Neutrophil (primary cell): Measurements from ENCODE around the gene ADCY4.

ENCODE experiments used
- H3K27ac ChIP-seq: fragments of 200-600 bp; sonication (generic); 2 replicates; pipeline ENCODE4 v1.5.1; 2016; ENCODE audit warnings: mild to moderate bottlenecking, moderate library complexity
- H3K27me3 ChIP-seq: fragments of 200-600 bp; sonication (generic); 2 replicates; pipeline ENCODE4 v1.6.0; 2016; ENCODE audit warnings: mild to moderate bottlenecking
- H3K36me3 ChIP-seq: fragments of 200-600 bp; sonication (generic); 2 replicates; pipeline ENCODE4 v1.5.1; 2017
- H3K4me1 ChIP-seq, 2 experiments: fragments of 200-600 bp in 1 of 2; sonication (generic) in 1 of 2; 1 replicate in 1 of 2; 2 replicates in 1 of 2; pipeline versions ENCODE4 v1.5.1 to v1.6.1; 2013 to 2016; ENCODE audit warnings: low read depth in 1 of 2, low read length in 1 of 2, mild to moderate bottlenecking in 1 of 2, moderate library complexity in 1 of 2; ENCODE audit not compliant: control insufficient read depth in 1 of 2, insufficient read depth in 1 of 2
- H3K4me3 ChIP-seq, 2 experiments: fragments of 200-600 bp in 1 of 2; sonication (generic) in 1 of 2; 1 replicate in 1 of 2; 2 replicates in 1 of 2; pipeline ENCODE4 v1.5.1; 2013 to 2016; ENCODE audit warnings: low read depth in 1 of 2, low read length in 1 of 2, mild to moderate bottlenecking in 1 of 2, moderate library complexity in 1 of 2
- H3K9me3 ChIP-seq: fragments of 200-600 bp; sonication (generic); 2 replicates; pipeline ENCODE4 v1.5.1; 2016
- CTCF ChIP-seq: fragments of 200-600 bp; sonication (generic); IDR thresholded peaks from 2 replicates; pipeline ENCODE4 v1.5.1; 2016; ENCODE audit warnings: antibody characterized with exemption

The ADCY4 gene

GRCh38 chr14:24309538-24310264 is 25.2 kb downstream of the ADCY4 start, which contains the start of gene LTB4R2:
LTB4R2 (plus strand) TSS chr14:24310140; CDS start chr14:24310665, 525 bp downstream.
- no peak for TF ChIP-seq CTCF
- Histone ChIP-seq H3K27me3 (no peaks in the 10 kb centered on the region), H3K36me3 (peaks cover 33% of the 10 kb centered on the region), H3K4me3 (peak within 1 kb of the TSS; percentile 74 to 86), H3K4me1 (peaks cover 71 to 75% of the 10 kb centered on the region in 2 experiments), H3K9me3 (no peaks in the 10 kb centered on the region), H3K27ac (peak within 1 kb of the TSS; percentile 97)

GRCh38 chr14:24308342-24309124 is 26.3 kb downstream of the ADCY4 start:
- no peak for TF ChIP-seq CTCF
- H3K36me3 ChIP-seq, result peaks cover 44% of the 10 kb centered on the region

GRCh38 chr14:24307575-24308341 is 27.1 kb downstream of the ADCY4 start, which contains the start of gene CIDEB:
CIDEB (minus strand) TSS chr14:24307977; CDS start chr14:24307858, 119 bp downstream.
- Histone ChIP-seq H3K4me3 (peak within 1 kb of the TSS in 1 of 2 experiments; percentile 86), H3K36me3 (peaks cover 47% of the 10 kb centered on the region), H3K27me3 (no peaks in the 10 kb centered on the region), H3K27ac (peak within 1 kb of the TSS; percentile 97), H3K4me1 (peaks cover 51 to 56% of the 10 kb centered on the region in 2 experiments), H3K9me3 (no peaks in the 10 kb centered on the region)
- peak; percentile 97 for TF ChIP-seq CTCF

More at GRCh38 chr14:24308342-24309124, 26.3 kb downstream of the ADCY4 start:
- Histone ChIP-seq H3K27ac (peak overlapping the region; percentile 97), H3K4me3 (peak overlapping the region in 1 of 2 experiments; percentile 86), H3K4me1 (peaks cover 59 to 64% of the 10 kb centered on the region in 2 experiments), H3K9me3 (no peaks in the 10 kb centered on the region), H3K27me3 (no peaks in the 10 kb centered on the region)

- no peak for TF ChIP-seq CTCF
- Histone ChIP-seq H3K27me3 (no peaks in the 10 kb centered on the region), H3K4me3 (no peak overlapping the region), H3K27ac (peak overlapping the region; percentile 97), H3K9me3 (no peaks in the 10 kb centered on the region), H3K4me1 (peaks cover 45 to 50% of the 10 kb centered on the region in 2 experiments), H3K36me3 (peaks cover 48% of the 10 kb centered on the region)
Observed at GRCh38 chr14:24307156-24307574, 27.7 kb downstream of the ADCY4 start.

GRCh38 chr14:24304019-24304387 is 30.9 kb downstream of the ADCY4 start:
- H3K9me3 ChIP-seq, result no peaks in the 10 kb centered on the region
- H3K27ac ChIP-seq, result peak overlapping the region; percentile 9
- no peak overlapping the region for H3K4me3 ChIP-seq
- H3K4me1 ChIP-seq, result peaks cover 32 to 41% of the 10 kb centered on the region in 2 experiments
- H3K36me3 ChIP-seq, result peaks cover 48% of the 10 kb centered on the region
- TF ChIP-seq CTCF, result no peak
- H3K27me3 ChIP-seq, result no peaks in the 10 kb centered on the region
